ENCODE measurements around the gene FYN.

DNA sequence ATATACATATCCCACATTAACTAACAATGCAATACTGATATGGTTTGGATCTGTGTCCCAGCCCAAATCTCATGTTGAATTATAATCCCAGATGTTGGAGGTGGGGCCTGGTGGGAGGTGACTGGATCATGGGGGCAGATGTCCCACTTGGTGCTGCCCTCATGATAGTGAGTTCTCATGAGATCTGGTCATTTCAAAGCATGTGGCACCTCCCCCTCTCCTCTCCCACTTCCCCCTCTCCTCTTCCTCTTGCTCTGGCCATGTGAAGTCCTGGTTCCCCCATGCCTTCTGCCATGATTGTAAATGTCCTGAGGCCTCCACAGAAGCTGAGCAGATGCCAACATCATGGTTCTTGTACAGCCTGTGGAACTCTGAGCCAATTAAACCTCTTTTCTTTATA, 71.2 kb downstream of the FYN start:
- TF ChIP-seq, protein P1, sequence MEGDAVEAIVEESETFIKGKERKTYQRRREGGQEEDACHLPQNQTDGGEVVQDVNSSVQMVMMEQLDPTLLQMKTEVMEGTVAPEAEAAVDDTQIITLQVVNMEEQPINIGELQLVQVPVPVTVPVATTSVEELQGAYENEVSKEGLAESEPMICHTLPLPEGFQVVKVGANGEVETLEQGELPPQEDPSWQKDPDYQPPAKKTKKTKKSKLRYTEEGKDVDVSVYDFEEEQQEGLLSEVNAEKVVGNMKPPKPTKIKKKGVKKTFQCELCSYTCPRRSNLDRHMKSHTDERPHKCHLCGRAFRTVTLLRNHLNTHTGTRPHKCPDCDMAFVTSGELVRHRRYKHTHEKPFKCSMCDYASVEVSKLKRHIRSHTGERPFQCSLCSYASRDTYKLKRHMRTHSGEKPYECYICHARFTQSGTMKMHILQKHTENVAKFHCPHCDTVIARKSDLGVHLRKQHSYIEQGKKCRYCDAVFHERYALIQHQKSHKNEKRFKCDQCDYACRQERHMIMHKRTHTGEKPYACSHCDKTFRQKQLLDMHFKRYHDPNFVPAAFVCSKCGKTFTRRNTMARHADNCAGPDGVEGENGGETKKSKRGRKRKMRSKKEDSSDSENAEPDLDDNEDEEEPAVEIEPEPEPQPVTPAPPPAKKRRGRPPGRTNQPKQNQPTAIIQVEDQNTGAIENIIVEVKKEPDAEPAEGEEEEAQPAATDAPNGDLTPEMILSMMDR (IDR thresholded peaks at IDR 0.05 in 2 of 3, conservative IDR thresholded peaks at IDR 0.05 in 1 of 3; ENCODE audit: control insufficient read depth in 2 of 3, extremely low read depth in 1 of 3, insufficient read depth in 1 of 3, low read depth in 3 of 3, low read length in 3 of 3), result no peak
- TF ChIP-seq CEBPB (IDR thresholded peaks at IDR 0.05; ENCODE audit: borderline replicate concordance in 1 of 2, low read depth in 2 of 2, low read length in 2 of 2), result no peak
- TF ChIP-seq, protein P2, sequence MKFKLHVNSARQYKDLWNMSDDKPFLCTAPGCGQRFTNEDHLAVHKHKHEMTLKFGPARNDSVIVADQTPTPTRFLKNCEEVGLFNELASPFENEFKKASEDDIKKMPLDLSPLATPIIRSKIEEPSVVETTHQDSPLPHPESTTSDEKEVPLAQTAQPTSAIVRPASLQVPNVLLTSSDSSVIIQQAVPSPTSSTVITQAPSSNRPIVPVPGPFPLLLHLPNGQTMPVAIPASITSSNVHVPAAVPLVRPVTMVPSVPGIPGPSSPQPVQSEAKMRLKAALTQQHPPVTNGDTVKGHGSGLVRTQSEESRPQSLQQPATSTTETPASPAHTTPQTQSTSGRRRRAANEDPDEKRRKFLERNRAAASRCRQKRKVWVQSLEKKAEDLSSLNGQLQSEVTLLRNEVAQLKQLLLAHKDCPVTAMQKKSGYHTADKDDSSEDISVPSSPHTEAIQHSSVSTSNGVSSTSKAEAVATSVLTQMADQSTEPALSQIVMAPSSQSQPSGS (IDR thresholded peaks at IDR 0.05; ENCODE audit: low read length), result no peak
- TF ChIP-seq ZSCAN29 (IDR thresholded peaks at IDR 0.05), result no peak
